NCI-H510A treated with DMSO at 0.1 percent for 48 hours (cell line): ENCODE results near the gene SSX7.
"Not testable (repeated sequence)": the region's sequence is repeated elsewhere in the genome, so short reads cannot be mapped to it uniquely, and the experiment has no call there.

Experiments
- DNase-seq: peaks from one replicate; lab custom pipeline; 2025; lab: John Stamatoyannopoulos, UW

SSX7 gene, protein sequence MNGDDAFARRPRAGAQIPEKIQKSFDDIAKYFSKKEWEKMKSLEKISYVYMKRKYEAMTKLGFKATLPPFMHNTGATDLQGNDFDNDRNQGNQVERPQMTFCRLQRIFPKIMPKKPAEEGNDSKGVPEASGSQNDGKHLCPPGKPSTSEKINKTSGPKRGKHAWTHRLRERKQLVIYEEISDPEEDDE

DNA sequence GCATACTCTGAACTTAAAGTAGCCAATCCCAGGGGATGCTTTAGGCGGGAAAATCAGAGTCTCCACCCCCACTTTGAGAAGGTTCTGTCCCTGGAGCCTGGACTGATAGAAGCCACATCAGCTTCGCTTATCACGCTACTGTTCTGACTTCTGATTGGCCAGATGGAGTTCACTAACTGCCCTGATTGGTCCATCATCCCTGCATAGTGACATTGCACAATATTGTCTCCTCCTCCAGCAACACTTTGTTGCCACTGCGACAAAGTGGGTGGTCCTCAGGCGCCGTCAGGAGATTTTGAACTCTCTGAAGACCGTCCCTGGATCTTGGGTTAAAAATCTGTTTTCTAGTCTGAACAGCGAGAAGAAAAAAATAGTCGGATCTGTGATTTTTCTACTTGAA, at the start of gene SSX7:
Gene SSX7 (minus strand): TSS at position 101 of the 400 bp plus-strand sequence. CDS start 1,428 bp downstream, outside the sequence.
- DNase-seq: not testable (repeated sequence)

DNA sequence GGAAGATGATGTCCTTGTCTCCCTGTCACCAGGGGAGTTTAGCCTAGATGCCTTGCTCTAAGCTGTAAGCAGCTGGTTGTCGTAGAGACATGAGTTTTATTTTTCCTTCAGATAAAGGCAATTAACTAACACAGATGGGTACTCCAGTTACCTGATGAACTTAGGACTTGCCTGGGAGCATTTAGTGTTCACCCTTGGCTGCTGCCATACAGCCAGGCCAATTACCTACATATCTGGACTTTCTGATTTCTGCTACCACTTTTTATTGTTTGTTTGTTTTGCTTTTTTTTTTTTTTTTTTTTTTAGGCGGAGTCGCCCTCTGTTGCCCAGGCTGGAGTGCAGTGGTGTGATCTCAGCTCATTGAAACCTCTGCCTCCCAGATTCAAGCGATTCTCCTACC, 37.3 kb upstream of the SSX7 start:
- DNase-seq: not testable (repeated sequence)

DNA sequence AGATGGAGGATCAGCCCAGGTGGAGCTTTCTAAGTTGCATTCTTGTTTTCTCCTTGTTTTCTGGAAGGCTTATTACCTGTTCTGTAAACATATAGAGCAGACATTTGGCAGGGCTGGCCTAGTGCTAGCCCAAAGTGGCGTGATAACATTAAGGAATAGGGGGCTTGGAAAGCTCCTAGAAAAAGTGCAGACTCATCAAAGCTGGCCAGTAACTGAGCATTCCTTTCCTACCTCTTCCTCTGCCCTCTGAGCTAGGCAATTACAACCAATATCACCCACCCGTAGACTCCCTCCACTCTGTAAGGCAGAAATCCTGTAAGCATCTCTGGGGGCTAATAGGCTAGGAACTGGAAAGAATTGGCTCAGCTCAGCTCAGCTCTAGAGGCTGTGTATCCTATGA, 7.5 kb upstream of the SSX7 start:
- not testable (repeated sequence) for DNase-seq

DNA sequence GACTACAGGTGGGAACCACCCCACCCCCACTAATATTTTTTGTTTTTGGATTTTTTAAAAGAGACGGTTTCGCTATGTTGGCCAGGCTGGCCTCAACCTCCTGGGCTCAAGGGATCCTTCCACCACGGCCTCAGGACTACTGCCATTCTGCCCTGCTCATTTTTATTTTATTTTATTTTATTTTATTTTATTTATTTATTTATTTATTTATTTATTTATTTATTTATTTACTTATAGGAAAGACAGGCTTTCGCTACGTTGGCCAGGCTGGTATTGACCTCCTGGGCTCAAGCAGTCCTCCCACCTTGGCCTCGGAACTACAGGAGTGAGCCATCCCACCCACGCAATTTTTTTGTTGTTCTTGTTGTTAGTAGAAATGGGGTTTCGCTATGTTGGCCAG, 775 bp upstream of the SSX7 start:
- DNase-seq: not testable (repeated sequence)

DNA sequence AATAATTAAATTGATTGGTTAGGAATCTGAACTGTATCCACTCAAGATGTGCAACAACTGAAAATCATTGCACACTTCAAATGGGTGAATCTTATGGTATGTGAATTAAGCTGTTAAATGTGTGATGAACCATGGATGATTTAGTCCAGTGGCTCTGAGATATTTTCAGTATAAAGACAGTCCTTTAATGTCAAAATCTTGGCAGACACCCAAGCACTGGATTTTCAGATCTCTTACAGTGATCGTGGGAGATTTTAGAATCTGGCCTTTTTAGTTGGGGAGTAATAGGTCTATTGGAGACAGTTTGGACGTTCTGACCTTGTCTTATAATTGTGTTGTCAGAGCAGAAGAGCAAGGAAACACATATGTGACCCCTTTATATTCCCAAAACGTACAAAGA, 4.0 kb downstream of the SSX7 start:
- DNase-seq: not testable (repeated sequence)

DNA sequence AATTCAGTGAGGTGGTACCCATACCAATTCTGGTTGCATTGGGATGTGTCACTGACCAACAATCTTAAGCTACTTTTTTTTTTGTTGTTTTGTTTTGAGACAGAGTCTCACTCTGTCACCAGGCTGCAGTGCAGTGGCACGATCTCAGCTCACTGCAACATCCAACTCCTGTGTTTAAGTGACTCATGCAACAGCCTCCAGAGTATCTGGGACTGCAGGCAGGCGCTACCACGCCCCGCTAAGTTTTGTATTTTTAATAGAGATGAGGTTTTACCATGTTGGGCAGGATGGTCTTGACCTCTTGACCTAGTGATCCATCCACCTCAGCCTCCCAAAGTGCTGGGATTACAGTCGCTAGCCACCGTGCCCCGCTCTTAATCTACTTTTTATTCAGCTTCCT, 5.7 kb downstream of the SSX7 start:
- DNase-seq: not testable (repeated sequence)

DNA sequence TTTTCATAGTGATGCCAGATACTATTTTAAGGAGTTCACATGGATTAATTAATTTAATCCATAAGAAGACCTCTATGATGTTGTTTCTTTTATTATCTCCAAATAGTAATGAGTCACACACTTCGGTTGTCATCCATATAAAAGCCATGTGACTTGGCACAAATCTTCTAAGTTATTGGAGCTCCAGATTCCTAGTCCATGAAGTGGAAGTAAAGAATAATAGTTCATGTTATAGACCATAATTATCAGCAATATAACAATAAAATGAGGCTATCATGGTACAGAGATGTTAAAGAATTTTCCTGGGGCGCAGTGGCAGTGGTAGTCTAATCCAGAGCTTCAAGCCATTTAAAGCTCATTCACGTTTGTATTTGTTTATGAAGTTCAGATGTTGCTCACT, 26.2 kb downstream of the SSX7 start:
- DNase-seq: not testable (repeated sequence)

DNA sequence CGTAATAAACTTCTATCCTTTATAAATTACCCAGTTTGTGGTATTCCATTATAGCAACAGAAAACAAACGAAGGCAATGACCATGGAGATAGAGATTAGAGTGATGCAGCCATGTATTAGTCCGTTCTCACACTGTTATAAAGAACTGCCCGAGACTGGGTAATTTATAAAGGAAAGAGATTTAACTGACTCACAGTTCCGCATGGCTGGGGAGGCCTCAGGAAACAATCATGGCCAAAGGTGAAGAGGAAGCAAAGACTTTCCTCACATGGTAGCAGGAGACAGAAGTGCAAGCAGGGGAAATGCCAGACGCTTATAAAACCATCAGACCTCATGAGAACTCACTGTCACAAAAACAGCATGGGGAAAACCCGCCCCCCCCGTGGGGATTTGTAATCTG, 34.0 kb downstream of the SSX7 start:
- DNase-seq: not testable (repeated sequence)

DNA sequence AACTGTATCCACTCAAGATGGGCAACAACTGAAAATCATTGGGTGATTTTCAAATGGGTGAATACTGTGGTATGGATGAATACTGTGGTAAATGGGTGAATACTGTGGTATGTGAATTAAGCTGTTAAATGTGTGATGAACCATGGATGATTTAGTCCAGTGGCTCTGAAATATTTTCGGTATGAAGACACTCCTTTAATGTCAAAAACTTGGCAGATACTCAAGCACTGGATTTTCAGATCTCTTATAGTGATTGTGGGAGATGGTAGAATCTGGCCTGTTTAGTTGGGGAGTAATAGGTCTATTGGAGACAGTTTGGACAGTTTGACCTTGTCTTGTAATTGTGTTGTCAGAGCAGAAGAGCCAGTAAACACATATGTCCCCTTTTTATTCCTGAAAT, 45.7 kb downstream of the SSX7 start:
- DNase-seq: no peak

DNA sequence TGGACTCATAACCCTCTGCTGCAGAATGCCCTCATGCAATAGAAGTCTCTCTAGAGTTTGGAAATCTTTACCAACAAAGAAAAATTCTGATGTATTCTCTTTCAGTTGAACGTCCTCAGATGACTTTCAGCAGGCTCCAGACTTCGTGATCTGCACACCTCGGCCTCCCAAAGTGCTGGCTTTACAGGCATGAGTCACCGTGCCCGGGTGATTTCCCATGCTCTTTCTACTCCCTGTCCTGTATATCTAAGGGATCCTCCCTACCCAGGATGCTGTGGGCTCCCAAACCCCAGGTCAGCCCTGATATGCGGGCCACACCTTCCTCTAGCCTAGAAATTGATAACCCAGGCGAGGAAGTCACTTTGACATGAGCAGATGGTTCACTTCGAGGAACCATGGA, 51.5 kb downstream of the SSX7 start:
- DNase-seq: not testable (repeated sequence)

DNA sequence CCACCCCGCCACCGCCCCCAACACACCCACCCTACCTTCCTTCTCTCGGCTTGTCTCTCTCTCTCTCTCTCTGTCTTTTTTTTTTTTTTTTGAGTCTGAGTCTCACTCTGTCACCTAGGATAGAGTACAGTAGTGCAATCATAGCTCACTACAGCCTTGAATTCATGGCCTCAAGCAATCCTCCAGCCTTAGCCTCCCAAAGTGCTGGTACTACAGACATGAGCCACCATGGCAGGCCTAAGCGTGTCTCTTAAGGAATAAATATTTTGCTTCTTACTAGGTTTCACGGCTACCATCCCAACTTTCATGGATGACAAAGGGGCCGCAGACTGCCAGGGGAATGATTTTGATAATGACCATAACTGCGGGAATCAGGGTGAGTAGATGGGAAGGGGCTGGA, 55.8 kb downstream of the SSX7 start:
- DNase-seq: no peak

DNA sequence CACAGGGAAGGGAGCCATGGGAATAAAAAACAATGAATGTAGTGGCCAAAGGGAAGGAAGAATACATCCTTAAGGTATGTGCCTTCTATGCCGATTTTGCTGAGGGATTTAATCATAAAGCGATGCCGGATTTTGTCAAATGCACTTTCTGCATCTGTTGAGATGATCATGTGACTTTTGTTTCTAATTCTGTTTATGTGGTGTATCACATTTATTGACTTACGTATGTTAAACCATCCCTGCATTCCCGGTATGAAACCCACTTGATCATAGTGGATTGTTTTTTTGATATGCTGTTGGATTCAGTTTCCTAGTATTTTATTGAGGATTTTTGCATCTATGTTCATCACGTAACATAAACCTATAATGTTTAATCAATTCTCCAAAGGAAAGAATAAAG, 60.0 kb downstream of the SSX7 start:
- no peak for DNase-seq
